Endothelial cell of umbilical vein (primary cell): Measurements from ENCODE around the gene SPACA7. TPM values are rescaled to one million over a fixed set of nuclear protein-coding genes. Genes with fewer than 3 reads are reported as not detected.

Source experiments
- BruUV-seq: library from RNA; stranded (reverse); fragments of 400-500 nt; replicated peaks from 2 replicates; lab custom pipeline; 2021; lab: Mats Ljungman, UMichigan
- CTCF ChIA-PET: fragments of 300-600, 350-600 bp; sonication (Branson Sonifier 250); formaldehyde crosslinking; loops from one replicate; lab custom pipeline; 2021; ENCODE audit warnings: antibody characterized with exemption, inconsistent platforms; lab: Charles Lee
- POLR2A ChIA-PET: fragments of 300-600, 350-600 bp; sonication (Branson Sonifier 250); formaldehyde crosslinking; loops from one replicate; lab custom pipeline; 2021; ENCODE audit warnings: antibody characterized with exemption, inconsistent platforms; lab: Charles Lee
- DNase-seq: peaks from one replicate; pipeline ENCODE4 v3.0.0-alpha.2; 2011; ENCODE audit warnings: low read depth, low spot score
- FAIRE-seq: peaks from 2 replicates; lab custom pipeline; 2011; peaks lifted over from hg19 to GRCh38; lab: Jason Lieb, UNC
- H2AFZ ChIP-seq: 2 replicates; pipeline ENCODE4 v1.6.0; 2012; ENCODE audit warnings: low read depth, low read length, control low read depth, inconsistent platforms
- H3K27ac ChIP-seq: 2 replicates; pipeline ENCODE4 v1.5.1; 2011; ENCODE audit warnings: low read depth, mild to moderate bottlenecking, control low read depth, low read length, moderate library complexity; ENCODE audit not compliant: insufficient read depth
- H3K27me3 ChIP-seq, 2 experiments: 2 replicates each; pipeline versions ENCODE4 v1.6.0 to v1.6.1; 2011; ENCODE audit warnings: low read length in 2 of 2, mixed read lengths in 1 of 2; ENCODE audit not compliant: control insufficient read depth in 2 of 2, insufficient read depth in 2 of 2
- H3K36me3 ChIP-seq, 2 experiments: 2 replicates in 1 of 2; 3 replicates in 1 of 2; pipeline ENCODE4 v1.5.1; 2011; ENCODE audit warnings: low read length in 2 of 2, mild to moderate bottlenecking in 1 of 2, moderate library complexity in 1 of 2; ENCODE audit not compliant: control insufficient read depth in 2 of 2, insufficient read depth in 2 of 2; ENCODE audit errors: extremely low read depth in 1 of 2
- H3K4me1 ChIP-seq: 3 replicates; pipeline ENCODE4 v1.5.1; 2011; ENCODE audit warnings: mild to moderate bottlenecking, low read length; ENCODE audit not compliant: control insufficient read depth, insufficient read depth; ENCODE audit errors: extremely low read depth
- H3K4me2 ChIP-seq: 2 replicates; pipeline ENCODE4 v1.6.1; 2011; ENCODE audit warnings: low read length, control low read depth, mixed read lengths; ENCODE audit not compliant: insufficient read depth
- H3K4me3 ChIP-seq, 3 experiments: fragments of 200-600 bp in 1 of 3; sonication (generic), shearing (Covaris generic) in 1 of 3; replicated peaks in 1 of 3; 2 replicates each; pipeline ENCODE4 v1.5.1; 2011 to 2016; ENCODE audit warnings: control low read depth in 3 of 3, low read length in 3 of 3, mild to moderate bottlenecking in 2 of 3, inconsistent platforms in 1 of 3, low read depth in 1 of 3, moderate library complexity in 1 of 3; ENCODE audit not compliant: insufficient read depth in 1 of 3
- H3K79me2 ChIP-seq: 2 replicates; pipeline ENCODE4 v1.6.0; 2012; ENCODE audit warnings: low read length, inconsistent platforms; ENCODE audit not compliant: control insufficient read depth, insufficient read depth
- H3K9ac ChIP-seq: replicated peaks from 2 replicates; pipeline ENCODE3; 2011; ENCODE audit warnings: low read length, control low read depth; ENCODE audit not compliant: insufficient read depth; ENCODE audit errors: extremely low read depth
- H3K9me1 ChIP-seq: replicated peaks from 3 replicates; pipeline ENCODE4 v1.6.0; 2011; ENCODE audit warnings: mild to moderate bottlenecking, low read length; ENCODE audit not compliant: control insufficient read depth, insufficient read depth; ENCODE audit errors: extremely low read depth
- H3K9me3 ChIP-seq: replicated peaks from 2 replicates; pipeline ENCODE4 v1.5.1; 2012; ENCODE audit warnings: low read length, inconsistent platforms; ENCODE audit not compliant: control insufficient read depth, insufficient read depth
- H4K20me1 ChIP-seq: replicated peaks from 2 replicates; pipeline ENCODE3; 2011; ENCODE audit warnings: mild to moderate bottlenecking, low read length; ENCODE audit not compliant: control insufficient read depth, insufficient read depth; ENCODE audit errors: extremely low read depth
- CTCF ChIP-seq, 2 donors: IDR thresholded peaks; 1 replicate in 1 of 2; 2 replicates in 1 of 2; pipeline ENCODE4 v1.5.1; 2011; ENCODE audit warnings: low read length in 2 of 2, mild to moderate bottlenecking in 2 of 2, moderate library complexity in 2 of 2, control low read depth in 1 of 2, inconsistent platforms in 1 of 2, low read depth in 1 of 2; ENCODE audit not compliant: insufficient read depth in 1 of 2; ENCODE audit errors: extremely low read depth in 1 of 2
- EZH2 ChIP-seq: IDR thresholded peaks from 2 replicates; pipeline ENCODE4 v1.6.1; 2012; ENCODE audit warnings: borderline replicate concordance, low read depth, mild to moderate bottlenecking, moderate library complexity, low read length, inconsistent platforms; ENCODE audit not compliant: severe bottlenecking
- FOS ChIP-seq: IDR thresholded peaks from 2 replicates; pipeline ENCODE4 v1.6.1; 2011; ENCODE audit warnings: mild to moderate bottlenecking, low read length, moderate library complexity, borderline replicate concordance; ENCODE audit not compliant: insufficient read depth
- GATA2 ChIP-seq: IDR thresholded peaks from 2 replicates; pipeline ENCODE4 v1.7.0; 2011; ENCODE audit warnings: low read depth, mild to moderate bottlenecking, moderate library complexity, mixed read lengths, low read length; ENCODE audit not compliant: insufficient read length, insufficient read depth
- JUN ChIP-seq: IDR thresholded peaks from 2 replicates; pipeline ENCODE4 v1.6.1; 2011; ENCODE audit warnings: borderline replicate concordance, low read depth; ENCODE audit not compliant: insufficient read length, insufficient read depth
- MAX ChIP-seq: IDR thresholded peaks from 2 replicates; pipeline ENCODE4 v1.6.1; 2011; ENCODE audit not compliant: insufficient read depth, insufficient read length
- MYC ChIP-seq: IDR thresholded peaks from one replicate; pipeline ENCODE4 v1.6.1; 2011; ENCODE audit warnings: mild to moderate bottlenecking, low read depth, low read length
- POLR2A ChIP-seq: IDR thresholded peaks from 2 replicates; pipeline ENCODE4 v1.6.1; 2012; ENCODE audit warnings: low read depth, mild to moderate bottlenecking, control low read depth, low read length
- POLR2AphosphoS5 ChIP-seq: IDR thresholded peaks from 2 replicates; pipeline ENCODE4 v1.6.1; 2012; ENCODE audit warnings: low read depth, mild to moderate bottlenecking, control low read depth, low read length, moderate library complexity; ENCODE audit not compliant: insufficient read depth
- dilution Hi-C: fragments of 300-500 bp; cut with MboI; formaldehyde crosslinking; loops from one replicate; pipeline ENCODE4 v1.15.0; 2019; ENCODE audit warnings: low sequenced_read_pairs; ENCODE audit not compliant: extremely low pct_ligation_motif_present
- intact Hi-C: fragments of 100-400 bp; cut with micrococcal nuclease; formaldehyde crosslinking; loops from one replicate; pipeline ENCODE4 v1.10.0; 2022
- polyA plus RNA-seq, 4 experiments: library from polyadenylated mRNA; depleted of rRNA in 3 of 4; stranded (reverse) in 3 of 4; unstranded in 1 of 4; fragments of >200 nt; gene quantifications; 2 replicates each; pipeline versions ENCODE4 v1.2.1 to v1.2.3, GENCODE V29; 2011 to 2012; ENCODE audit warnings: missing spikeins in 1 of 4
- total RNA-seq: library from RNA; stranded (reverse); gene quantifications from 2 replicates; pipeline ENCODE4 v1.2.3, GENCODE V29; 2021

The SPACA7 gene
- total and polyA plus RNA-seq, 2 donors (not counting 3 experiments of a cell fraction or from before 2014, with no cell fraction given), result not detected

- no peak for FAIRE-seq
- H3K27me3 ChIP-seq, result no peaks in the 10 kb centered on the region
- dilution Hi-C loops, result no loop called here
- intact Hi-C loops, result no loop called here
- H3K4me2 ChIP-seq, result no peak overlapping the region
- ChIA-PET CTCF (no interaction called here), POLR2A (no interaction called here)
- H3K36me3 ChIP-seq, result no peaks in the 10 kb centered on the region
- no TSS peak for BruUV-seq
- H3K4me1 ChIP-seq, result no peaks in the 10 kb centered on the region
- no peak for TF ChIP-seq JUN
- no peak for TF ChIP-seq POLR2AphosphoS5
- no peak for TF ChIP-seq FOS
- no peak for TF ChIP-seq MYC
- TF ChIP-seq POLR2A, result no peak
- TF ChIP-seq GATA2, result no peak
- no peak for TF ChIP-seq MAX
- TF ChIP-seq EZH2, result no peak
- TF ChIP-seq CTCF (IDR thresholded peaks at IDR 0.05; ENCODE audit: extremely low read depth in 1 of 2, insufficient read depth in 1 of 2, low read depth in 1 of 2, low read length in 2 of 2), result no peak
- no peak overlapping the region for H3K4me3 ChIP-seq
- H3K9me3 ChIP-seq, result peaks cover 2% of the 10 kb centered on the region
- H4K20me1 ChIP-seq, result no peaks in the 10 kb centered on the region
- no peaks in the 10 kb centered on the region for H3K9me1 ChIP-seq
- H3K27ac ChIP-seq, result no peak overlapping the region
- no peaks in the 10 kb centered on the region for H3K79me2 ChIP-seq
- no peak overlapping the region for H3K9ac ChIP-seq
- no peak for DNase-seq
- no peak overlapping the region for H2AFZ ChIP-seq
Measured at GRCh38 chr13:112417079-112417478, 40.9 kb downstream of the SPACA7 start.
